IPS-18c (cell line): ENCODE data around the gene MCC.

Experiments used
- H3K4me3 ChIP-seq: 2 replicates; pipeline ENCODE4 v1.7.0; 2013; ENCODE audit warnings: low read depth, mild to moderate bottlenecking, low read length, moderate library complexity; ENCODE audit not compliant: insufficient read depth
- H3K9me3 ChIP-seq: one replicate; pipeline ENCODE4 v1.6.1; 2013; ENCODE audit warnings: mild to moderate bottlenecking, low read length, moderate library complexity; ENCODE audit not compliant: control insufficient read depth, insufficient read depth

The MCC gene

DNA sequence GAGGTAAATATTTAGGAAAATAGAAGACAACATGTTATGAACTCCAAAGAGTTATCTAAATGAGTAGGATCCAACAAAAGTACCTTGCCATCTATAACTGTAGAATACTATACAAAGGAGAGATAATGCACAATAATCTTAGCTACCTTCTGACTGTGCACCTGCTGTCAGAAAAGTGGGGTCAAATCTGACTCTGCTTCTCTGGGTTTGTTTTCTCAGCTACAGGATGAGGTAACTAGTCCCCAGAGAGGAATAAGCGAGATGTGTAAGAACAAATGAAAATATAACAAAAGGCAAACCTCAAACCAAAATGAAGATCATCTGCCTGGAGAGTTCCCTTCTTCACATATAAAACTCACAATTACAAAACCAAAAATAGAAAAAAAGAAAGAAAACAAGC is 306.8 kb downstream of the MCC start:
- no peak overlapping the region for H3K4me3 ChIP-seq
- peaks cover 2% of the 10 kb centered on the region for H3K9me3 ChIP-seq

DNA sequence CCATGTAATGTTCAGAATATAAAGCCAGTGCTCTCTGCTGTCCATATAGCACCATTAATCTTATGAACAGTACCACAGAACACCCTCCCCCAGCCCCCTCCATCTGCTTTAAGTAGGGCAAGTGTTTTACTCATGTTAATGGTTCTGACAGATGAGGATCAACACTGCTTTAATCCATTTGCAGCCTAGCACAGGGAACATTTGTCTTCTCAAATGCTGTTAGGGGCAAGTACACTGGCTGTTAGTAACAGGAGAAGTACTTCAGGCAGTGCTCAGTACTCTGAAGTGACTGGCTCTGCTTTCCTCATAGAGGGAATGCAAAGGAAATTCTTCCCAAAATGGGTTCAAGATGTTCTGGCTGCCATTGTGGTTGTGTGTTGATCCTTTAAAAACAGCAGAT is 309.1 kb downstream of the MCC start:
- Histone ChIP-seq H3K9me3 (peaks cover 2% of the 10 kb centered on the region), H3K4me3 (no peak overlapping the region)

DNA sequence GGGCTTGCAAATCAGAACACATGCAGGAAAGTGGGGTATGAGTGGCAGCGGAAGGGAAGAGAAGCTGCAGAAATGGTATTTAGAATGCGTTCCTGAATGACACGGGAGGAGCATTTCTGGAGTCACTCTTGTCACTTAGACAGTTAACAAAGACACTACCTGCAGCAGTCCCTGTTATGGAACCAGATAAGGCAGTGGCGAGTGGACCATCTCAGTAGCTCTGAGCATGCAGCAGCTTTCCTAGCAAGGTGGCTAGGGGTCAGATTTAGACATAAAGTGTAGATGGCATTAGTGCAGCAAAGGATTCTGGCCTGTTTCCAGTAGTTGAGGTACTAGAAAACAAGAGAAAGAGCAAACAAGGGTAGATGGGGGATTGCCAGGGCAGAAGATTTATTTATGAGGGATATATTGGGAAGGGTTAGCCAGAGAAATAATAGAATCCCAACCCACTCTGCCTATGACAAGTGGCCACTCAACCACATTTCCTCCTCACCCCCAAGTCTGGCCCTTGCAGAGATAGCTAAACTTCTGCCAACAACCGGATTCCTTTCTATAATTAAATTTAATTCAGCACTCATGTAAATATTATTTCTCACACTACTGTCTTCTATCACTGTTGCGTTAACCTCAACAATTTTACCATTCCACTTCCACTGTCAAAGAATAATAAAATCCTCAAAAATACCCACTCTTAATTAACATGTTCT is 310.0 kb downstream of the MCC start:
- H3K4me3 ChIP-seq: no peak overlapping the region
- H3K9me3 ChIP-seq: peaks cover 2% of the 10 kb centered on the region

DNA sequence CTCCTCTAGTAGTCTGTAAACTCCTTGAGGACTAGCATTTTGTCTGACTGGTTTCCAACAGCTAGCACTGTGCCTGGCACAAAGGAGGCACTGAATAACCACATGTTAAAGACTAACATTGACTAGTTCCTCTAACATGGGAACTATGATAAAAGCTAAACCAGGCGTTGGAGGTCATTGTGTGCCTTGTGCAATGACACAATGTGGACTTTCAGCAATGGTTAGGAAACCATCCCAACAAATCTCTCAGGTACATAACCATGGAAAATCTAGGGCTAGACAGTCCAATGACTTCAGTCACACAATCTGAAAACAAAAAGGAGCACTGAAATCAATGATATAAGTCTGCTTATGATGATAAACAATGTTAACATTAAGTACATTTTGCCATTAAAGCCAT is 311.0 kb downstream of the MCC start:
- Histone ChIP-seq H3K9me3 (peaks cover 2% of the 10 kb centered on the region), H3K4me3 (no peak overlapping the region)

DNA sequence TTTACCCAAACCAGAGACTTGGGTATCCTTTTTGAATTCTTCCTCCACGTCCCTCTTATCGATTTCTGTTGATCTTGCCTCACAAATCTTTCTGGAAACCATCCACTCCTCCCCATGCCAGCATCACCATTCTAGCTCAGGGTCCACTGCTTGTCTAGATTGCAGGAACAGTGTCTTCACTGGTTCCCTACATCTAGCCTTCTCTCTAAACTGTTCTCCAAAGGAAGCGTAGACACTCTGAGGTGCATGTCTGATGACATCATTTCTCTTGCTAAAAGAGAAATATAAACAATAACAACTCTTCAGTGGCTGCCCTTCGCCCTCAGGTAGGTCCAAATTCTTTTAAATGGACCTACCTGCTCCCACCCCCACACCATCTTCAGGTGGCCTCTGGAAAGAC is 311.5 kb downstream of the MCC start:
- Histone ChIP-seq H3K9me3 (peaks cover 2% of the 10 kb centered on the region), H3K4me3 (no peak overlapping the region)

DNA sequence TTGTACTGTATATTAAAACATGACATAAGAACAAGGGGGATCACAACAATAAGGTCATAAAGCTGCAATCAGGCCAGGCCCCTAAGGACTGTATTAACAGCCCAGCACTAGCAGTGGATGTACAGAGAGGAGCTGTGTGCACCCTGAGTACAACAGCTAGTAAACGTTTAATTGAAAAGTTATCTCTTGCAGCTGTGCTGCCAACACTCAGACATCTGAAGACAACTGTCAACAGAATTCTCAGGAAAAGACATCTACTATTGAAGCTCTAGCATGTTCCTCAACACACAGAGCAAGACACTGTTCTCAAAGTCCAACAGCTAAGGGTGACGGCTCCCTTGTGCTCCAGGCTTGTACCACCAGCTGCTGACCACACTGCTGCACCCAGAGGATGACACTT is 312.1 kb downstream of the MCC start:
- no peak overlapping the region for H3K4me3 ChIP-seq

DNA sequence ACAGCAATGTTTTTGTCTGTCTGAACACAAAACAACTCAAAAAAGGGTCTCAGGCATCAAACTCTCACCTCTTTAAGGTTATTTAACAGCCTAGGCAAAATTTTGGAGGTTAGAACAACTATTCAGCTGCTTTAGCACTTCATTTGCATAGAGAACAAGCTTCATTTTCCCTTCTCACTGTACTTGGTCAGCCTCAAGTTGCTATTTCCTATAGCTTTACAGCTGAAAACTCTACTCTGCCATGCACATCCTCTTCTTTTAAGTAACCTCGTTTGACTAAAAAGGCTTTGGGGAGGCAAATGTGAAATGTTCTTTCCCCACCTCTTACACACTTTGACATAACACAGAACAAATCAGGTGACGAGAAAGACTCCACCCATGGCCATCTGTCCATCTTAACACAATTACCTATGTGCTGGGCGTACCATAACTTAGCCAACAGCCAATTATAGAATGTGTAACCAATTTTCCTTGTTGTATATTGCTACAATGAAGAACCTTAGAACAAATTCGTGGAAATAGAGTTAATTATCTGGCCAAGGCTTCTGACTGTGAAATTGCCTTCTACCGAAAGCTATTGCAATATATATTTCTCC is 315.9 kb downstream of the MCC start:
- H3K4me3 ChIP-seq: no peak overlapping the region
- H3K9me3 ChIP-seq: no peaks in the 10 kb centered on the region

More for the DNA sequence above, 312.1 kb downstream of the MCC start:
- peaks cover under 1% of the 10 kb centered on the region for H3K9me3 ChIP-seq

DNA sequence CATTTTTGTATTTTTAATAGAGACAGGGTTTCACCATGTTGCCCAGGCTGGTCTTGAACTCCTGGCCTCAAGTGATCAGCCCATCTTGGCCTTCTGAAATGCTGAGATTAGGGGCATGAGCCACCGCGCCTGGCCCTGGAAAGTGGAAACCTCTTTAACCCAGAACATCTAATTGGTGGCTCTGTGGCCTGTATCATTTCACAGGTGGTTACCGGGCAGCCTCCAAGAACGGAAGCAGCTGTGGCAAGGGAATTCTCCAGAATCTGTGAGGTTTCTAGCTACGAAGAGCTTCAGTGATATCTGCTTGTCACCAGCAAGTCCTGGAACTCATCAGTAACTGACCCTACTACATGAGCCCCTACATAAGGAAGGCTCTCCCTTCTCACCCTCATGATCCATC is 316.7 kb downstream of the MCC start:
- H3K4me3 ChIP-seq: no peak overlapping the region
- no peaks in the 10 kb centered on the region for H3K9me3 ChIP-seq

DNA sequence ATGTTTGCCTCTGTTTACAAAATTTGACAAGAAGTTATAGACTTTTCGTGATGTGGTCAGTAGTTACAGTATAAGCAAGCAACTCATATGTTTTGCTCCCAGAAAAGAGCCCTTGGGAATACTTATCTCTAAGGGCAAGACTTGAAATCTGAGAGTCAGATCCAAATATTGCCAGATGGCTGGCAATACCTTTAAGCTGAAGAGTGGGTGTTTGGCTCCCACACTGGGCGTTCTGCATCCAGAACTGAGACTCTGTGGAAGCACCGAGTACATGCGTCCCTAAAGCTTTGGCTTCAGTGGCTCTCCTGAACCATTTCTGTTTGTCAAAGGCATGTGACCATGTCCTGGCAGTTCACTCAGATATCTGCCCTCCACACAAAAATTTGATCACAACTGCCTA is 317.5 kb downstream of the MCC start:
- Histone ChIP-seq H3K9me3 (no peaks in the 10 kb centered on the region), H3K4me3 (no peak overlapping the region)

DNA sequence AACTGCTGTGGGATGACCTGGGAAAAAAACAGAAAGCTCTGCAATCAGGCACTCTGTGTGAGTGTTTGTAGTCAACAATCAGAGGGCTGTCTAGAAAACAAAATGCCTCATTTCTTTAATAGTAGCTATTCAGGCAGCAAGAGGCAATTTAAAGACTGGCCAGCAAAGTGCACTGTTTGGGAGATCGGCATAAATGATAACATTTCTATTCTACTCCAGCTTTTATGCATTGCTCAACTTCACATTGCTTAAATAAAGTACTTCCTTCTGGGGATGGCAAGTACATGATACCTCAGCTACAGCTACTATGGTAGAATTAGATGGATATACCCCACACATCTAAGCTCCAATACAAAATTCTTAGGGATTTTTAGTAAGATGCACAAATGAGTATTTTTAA is 318.5 kb downstream of the MCC start:
- H3K4me3 ChIP-seq: no peak overlapping the region
- no peaks in the 10 kb centered on the region for H3K9me3 ChIP-seq

DNA sequence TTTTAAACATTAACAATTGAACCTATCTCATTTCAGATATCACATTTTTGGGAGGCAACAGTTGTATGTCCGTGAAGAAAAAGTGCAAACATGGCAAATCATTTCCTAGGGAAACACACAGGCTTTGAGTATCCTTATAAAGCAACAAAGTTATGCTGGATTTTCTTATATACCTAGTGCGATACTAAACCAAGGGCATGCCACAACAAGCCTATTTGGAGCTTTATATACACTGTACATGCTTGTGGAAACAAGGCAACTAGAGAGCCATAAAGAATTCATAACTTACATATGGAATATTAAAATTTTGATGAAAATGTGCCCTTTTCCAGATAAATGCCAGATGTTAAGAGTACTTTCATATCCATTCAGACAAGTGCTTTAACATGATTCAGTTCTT is 320.3 kb downstream of the MCC start:
- Histone ChIP-seq H3K9me3 (no peaks in the 10 kb centered on the region), H3K4me3 (no peak overlapping the region)

DNA sequence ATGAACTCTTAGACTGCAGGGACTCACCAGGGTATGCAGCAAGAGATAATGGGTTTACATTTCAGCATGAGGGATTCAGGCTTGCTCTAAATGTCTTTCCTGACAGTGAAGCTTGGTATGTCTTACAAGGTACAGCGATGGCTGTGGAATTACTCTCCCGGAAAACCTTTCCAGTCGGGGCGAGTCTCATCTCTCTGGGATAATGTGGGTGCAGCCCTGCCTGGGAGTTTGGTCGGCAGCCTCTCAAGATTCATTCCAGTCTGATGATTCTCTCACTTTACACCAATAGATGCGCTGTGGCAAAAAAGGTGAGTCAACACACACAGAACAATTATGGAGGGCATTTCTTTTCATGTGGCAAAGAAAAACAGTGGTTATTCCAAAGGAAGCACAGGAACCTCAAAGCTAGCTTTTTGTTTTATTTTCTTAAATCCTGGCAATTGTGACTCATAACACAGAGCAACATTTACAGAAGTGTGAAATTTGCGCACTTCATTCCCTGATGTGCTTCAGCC is 321.3 kb downstream of the MCC start:
- no peak overlapping the region for H3K4me3 ChIP-seq

DNA sequence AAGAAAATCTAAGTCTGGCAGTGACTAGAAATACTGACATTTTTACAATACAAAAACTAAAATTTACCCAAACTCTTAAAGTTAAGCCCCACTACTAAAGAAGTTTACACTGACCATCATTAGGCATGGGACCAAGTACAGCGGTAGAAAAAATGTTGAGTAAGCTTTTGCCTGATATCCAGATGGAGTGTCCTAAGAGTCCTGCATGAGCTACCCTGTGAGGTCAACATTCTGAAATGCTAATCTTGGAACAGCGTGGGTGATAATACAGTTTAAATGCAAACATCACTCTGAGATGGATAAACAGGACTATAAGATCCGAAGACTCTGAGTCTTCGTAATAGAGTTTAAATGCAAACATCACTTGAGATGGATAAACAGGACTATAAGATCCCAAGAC is 322.0 kb downstream of the MCC start:
- Histone ChIP-seq H3K4me3 (no peak overlapping the region), H3K9me3 (no peaks in the 10 kb centered on the region)

More for the DNA sequence above, 321.3 kb downstream of the MCC start:
- no peaks in the 10 kb centered on the region for H3K9me3 ChIP-seq

DNA sequence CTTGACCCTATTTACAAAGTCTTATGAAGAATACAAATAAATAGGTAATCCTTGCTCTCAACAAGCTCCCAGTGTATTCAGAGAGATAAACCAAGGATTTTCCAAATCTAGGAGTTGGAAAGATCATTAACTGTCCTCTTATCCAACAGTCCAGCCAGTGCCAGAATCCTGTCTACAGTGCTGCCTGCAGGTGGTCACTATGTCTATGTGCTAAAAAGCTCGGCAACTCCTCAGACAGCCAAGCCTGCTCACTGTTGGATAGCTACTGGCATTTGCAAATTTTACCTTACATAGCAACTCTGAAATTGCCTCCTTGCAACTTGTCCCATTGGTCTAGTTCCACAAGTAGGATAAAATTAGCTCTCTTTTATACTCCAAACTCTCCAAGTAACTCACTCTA is 324.2 kb downstream of the MCC start:
- H3K4me3 ChIP-seq: no peak overlapping the region
- H3K9me3 ChIP-seq: no peaks in the 10 kb centered on the region

DNA sequence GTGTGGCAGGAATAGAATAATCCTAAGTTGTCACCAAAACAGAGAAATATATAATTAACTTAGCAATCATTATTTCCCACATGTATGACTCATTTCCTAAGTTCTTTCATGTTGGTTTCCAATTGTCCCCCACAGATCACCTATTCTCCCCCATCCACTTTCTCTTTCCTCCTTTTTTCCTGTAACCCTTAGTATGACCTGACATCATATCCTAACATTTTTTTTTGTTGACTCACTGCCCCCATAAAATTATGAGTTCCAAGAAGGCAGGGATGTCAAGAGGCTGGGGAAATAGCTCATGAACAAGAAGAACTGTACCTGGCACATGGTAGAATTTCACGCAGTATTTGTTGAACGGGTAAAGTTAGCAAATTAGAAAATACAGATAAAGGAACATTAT is 324.9 kb downstream of the MCC start:
- Histone ChIP-seq H3K9me3 (no peaks in the 10 kb centered on the region), H3K4me3 (no peak overlapping the region)

DNA sequence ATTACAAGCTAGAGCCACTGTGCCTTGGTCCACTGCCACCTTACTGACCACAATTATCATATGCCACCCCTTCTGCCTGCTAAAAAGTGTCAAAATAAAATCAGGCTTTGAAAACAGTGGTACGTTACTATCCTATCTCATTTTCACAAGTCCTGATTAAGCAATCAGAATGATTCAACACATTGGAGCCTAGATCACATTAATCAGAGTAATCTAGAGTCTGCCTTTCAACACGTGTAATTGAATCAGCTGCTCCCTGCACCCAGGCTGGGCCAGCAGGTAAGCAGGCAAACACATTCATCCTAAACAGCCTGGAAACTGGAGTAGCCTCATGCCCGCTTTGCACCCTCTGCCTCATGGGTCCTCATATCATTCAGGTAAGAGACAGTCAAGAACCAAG is 325.5 kb downstream of the MCC start:
- Histone ChIP-seq H3K4me3 (no peak overlapping the region), H3K9me3 (no peaks in the 10 kb centered on the region)

DNA sequence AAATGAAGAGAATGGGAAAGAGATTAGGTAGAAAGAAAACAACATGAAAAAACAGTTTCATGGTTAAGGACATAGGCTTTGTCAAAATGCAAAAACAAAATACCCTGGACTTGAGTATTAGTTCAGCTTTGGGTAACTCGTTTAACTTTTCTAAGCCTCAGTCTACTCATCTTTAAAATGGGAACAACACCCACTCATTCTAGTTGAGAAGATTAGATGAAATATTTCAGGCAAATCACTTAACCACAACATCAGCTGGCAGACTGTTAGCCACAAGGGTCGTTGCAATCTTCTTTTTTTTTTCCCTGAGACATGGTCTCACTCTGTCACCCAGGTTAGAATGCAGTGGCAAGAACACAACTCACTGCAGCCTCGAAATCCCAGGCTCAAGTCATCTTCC is 326.0 kb downstream of the MCC start:
- no peak overlapping the region for H3K4me3 ChIP-seq
- H3K9me3 ChIP-seq: no peaks in the 10 kb centered on the region

DNA sequence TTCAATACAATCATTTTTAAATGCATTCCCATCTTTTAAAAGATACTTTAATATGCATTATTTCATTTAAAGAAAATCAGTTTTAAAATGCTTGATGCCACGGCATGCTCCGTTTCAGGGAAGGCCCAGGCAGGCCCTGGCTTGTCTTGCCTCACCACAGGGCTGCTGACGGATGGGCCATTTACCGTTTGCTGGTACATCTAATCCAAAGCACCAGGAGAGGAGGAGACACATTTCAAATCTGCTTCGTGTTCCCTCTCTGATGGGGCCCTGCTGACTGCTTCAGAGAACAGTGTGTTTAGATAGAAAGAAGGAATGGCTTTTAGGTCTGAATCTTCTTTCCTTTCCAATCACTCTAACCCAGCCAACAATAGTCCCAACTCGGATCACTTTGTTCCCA is 326.4 kb downstream of the MCC start:
- H3K4me3 ChIP-seq: no peak overlapping the region
- no peaks in the 10 kb centered on the region for H3K9me3 ChIP-seq

DNA sequence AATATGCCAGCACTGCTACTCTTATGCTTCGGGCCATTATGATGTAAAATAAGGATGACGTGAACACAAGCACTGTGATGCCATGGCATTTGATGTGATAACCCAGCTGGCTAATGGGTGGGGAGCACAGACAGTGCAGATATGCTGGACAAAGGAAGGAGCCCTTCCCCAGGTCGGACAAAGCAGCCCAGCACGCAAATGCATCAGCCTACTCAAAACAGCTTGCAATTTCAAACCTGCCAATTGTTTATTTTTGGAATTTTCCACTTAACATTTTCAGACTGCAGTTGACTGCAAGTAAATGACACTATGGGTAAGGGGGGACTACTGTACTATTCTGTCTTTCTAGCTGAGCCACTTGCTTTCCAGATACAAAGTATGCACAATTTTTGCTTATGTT is 330.4 kb downstream of the MCC start:
- H3K4me3 ChIP-seq: no peak overlapping the region
- H3K9me3 ChIP-seq: no peaks in the 10 kb centered on the region
